HT-29 (cell line): Measurements from ENCODE around the gene BCR. TPM values are rescaled to one million over a fixed set of nuclear protein-coding genes. Genes with fewer than 3 reads are reported as not detected.

Source experiments
- DNase-seq: peaks from one replicate; pipeline ENCODE4 v3.0.0-alpha.2; 2015; ENCODE audit warnings: low spot score
- total RNA-seq: library from RNA; depleted of rRNA; stranded (reverse); fragments of >200 nt; shearing (Covaris generic); gene quantifications from 2 replicates; pipeline ENCODE4 v1.2.3, GENCODE V29; 2014

Gene BCR
- total RNA-seq, 1 experiment from 2014 or later = 69.1 TPM

- DNase-seq = no peak
Observed at GRCh38 chr22:23260645-23261581, 80.6 kb downstream of the BCR start.

GRCh38 chr22:23261900-23262450 lies 81.7 kb downstream of the BCR start:
- no peak for DNase-seq

GRCh38 chr22:23262518-23263332 lies 82.4 kb downstream of the BCR start:
- no peak for DNase-seq

- DNase-seq = no peak
Observed at GRCh38 chr22:23263651-23264555, 83.6 kb downstream of the BCR start.

GRCh38 chr22:23264610-23265367 lies 84.5 kb downstream of the BCR start:
- no peak for DNase-seq

- DNase-seq = no peak
Observed at GRCh38 chr22:23265368-23265700, 85.0 kb downstream of the BCR start.

- DNase-seq = no peak
Observed at GRCh38 chr22:23266780-23267179, 86.5 kb downstream of the BCR start.

GRCh38 chr22:23267226-23268043 lies 87.1 kb downstream of the BCR start:
- DNase-seq = no peak

- DNase-seq = no peak
Observed at GRCh38 chr22:23268139-23268712, 87.9 kb downstream of the BCR start.

- DNase-seq = no peak
Observed at GRCh38 chr22:23268877-23269276, 88.6 kb downstream of the BCR start.

GRCh38 chr22:23269441-23270211 lies 89.3 kb downstream of the BCR start:
- no peak for DNase-seq

- no peak for DNase-seq
Observed at GRCh38 chr22:23270212-23270733, 90.0 kb downstream of the BCR start.

- no peak for DNase-seq
Observed at GRCh38 chr22:23270798-23271596, 90.7 kb downstream of the BCR start.

GRCh38 chr22:23271597-23271908 lies 91.2 kb downstream of the BCR start:
- DNase-seq = no peak

GRCh38 chr22:23272371-23272770 lies 92.1 kb downstream of the BCR start:
- no peak for DNase-seq

GRCh38 chr22:23272834-23273233 lies 92.5 kb downstream of the BCR start:
- DNase-seq = no peak

- DNase-seq = no peak
Observed at GRCh38 chr22:23273445-23274145, 93.3 kb downstream of the BCR start.
